Occipital lobe (tissue), 2 donors: ENCODE results near the gene TMEM86A. TPM values are rescaled to one million over a fixed set of nuclear protein-coding genes. Genes with fewer than 3 reads are reported as not detected.

Source experiments
- DNase-seq: peaks from one replicate; lab custom pipeline; 2025; lab: John Stamatoyannopoulos, UW
- total RNA-seq: library from RNA; depleted of rRNA; stranded (reverse); fragments of >200 nt; gene quantifications from one replicate; pipeline ENCODE4 v1.2.3, GENCODE V29; 2014

TMEM86A gene
- total RNA-seq, 1 donor from 2014 or later = 6.9 TPM

DNA sequence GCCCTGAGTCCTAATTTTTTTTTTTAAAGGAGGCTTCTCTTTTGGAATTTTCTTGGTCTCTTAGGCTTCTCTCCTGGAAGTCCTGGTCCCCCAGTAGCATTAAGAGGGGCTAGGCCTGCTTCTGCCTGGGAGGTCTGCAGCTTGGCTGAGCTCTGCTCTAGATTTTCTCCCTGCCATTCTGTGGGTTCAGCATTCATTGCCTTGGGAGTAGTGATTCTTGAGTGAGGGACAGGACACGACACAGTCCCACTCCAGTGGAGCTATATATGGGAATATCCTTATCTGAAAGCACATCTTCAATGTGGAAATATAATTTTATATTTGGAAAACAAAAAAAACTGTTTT is 23.7 kb downstream of the TMEM86A start:
- no peak for DNase-seq

DNA sequence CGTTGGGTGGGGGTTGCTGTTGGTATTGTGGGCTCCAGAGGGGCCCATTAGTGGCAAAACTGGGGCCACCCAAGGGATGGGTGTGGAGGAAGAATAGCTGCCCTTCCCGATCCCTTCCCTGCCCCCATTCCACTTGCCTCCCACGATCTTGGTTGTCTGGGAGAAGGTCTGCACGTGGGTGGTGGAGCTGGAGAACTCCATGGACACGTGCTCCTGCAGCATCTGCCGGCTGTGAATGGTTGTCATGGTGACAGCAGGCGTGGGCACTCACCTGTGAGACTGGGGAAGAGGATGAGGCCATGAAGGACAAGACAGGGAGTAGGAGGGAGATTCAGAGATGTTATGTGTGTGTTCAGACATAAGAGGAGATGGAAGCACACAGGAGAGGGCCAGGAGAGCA is 25.4 kb downstream of the TMEM86A start:
- peak; percentile 71 for DNase-seq

- no peak for DNase-seq
Observed at GRCh38 chr11:18726040-18726439, 27.5 kb downstream of the TMEM86A start, which contains the start of gene IGSF22. IGSF22 (minus strand) TSS chr11:18726188; CDS start chr11:18724236, 1,952 bp downstream.

GRCh38 chr11:18727479-18728236 is 29.1 kb downstream of the TMEM86A start:
- DNase-seq = no peak

GRCh38 chr11:18728658-18729057 is 30.1 kb downstream of the TMEM86A start:
- DNase-seq = no peak

DNA sequence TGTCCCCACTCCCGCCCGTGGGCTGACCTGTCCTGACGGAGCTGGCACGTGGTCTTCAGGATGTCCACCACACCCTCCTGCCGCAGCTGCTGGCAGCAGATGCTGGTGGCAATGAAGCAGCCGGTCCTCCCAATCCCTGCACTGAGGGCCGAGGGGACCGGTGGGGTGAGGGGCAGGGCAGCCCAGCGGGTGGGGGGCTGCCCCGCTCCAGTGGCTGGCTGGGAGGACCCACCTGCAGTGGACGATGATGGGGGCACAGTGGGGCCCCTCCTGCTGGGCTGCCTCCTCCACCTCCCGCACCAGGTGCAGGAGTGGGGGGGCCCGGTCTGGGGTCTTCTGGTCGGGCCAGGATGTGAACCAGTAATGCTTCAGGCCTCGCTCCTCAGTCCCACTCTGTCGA is 30.8 kb downstream of the TMEM86A start:
- DNase-seq = no peak

- DNase-seq = no peak
Observed at GRCh38 chr11:18730020-18730419, 31.4 kb downstream of the TMEM86A start.

- DNase-seq = no peak
Observed at GRCh38 chr11:18731441-18731840, 32.9 kb downstream of the TMEM86A start.

- peak; percentile 33 for DNase-seq
Observed at GRCh38 chr11:18731949-18732821, 33.6 kb downstream of the TMEM86A start.

- no peak for DNase-seq
Observed at GRCh38 chr11:18733202-18733601, 34.6 kb downstream of the TMEM86A start.

DNA sequence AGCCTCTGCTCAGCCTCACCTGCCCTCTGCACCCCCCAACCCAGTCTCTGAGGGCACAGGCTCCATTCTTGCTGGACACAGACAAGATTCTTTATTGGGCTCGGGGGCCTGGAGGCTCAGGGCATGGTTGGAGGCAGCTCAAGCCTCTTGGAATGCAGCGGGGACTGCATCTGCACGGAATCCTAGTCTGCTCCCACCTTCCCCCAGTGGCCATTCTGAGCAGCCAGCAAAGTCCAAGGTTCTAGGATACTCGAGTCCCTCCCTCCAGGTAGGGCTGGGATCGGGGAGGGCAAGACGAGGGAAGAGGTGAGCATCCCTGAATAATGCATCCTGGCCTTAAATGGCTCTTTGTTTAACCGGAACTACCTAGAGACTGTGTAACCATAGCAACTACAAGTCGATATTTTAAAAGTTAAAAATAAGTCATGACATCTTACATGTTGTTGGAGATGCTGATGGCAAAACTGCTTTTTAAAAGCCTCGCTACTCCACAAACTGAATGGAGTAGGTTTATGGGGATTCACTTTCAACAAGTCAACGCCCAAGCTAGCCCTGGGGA is 38.1 kb downstream of the TMEM86A start:
- DNase-seq = no peak

GRCh38 chr11:18737642-18738041 is 39.1 kb downstream of the TMEM86A start:
- no peak for DNase-seq

- no peak for DNase-seq
Observed at GRCh38 chr11:18739685-18740084, 41.1 kb downstream of the TMEM86A start.

DNA sequence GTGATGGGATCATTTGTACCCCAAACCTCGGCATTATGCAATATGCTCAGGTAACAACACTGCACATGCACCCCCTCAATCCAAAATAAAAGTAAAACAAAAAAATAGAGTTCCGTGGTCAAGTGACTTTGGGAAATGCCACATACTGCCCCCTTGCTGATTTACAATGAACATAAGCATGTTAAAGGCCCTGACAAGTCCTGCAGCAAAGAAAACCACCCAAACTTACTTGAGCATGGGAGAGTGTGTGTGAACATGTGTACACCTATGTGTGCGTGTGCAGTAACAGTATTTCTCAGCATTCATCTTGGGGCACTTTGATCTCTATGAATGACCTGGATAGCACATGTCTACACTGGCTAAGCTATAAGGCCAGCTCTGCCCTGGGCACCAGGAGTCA is 43.2 kb downstream of the TMEM86A start:
- DNase-seq = no peak

- DNase-seq = no peak
Observed at GRCh38 chr11:18743365-18743764, 44.8 kb downstream of the TMEM86A start.

DNA sequence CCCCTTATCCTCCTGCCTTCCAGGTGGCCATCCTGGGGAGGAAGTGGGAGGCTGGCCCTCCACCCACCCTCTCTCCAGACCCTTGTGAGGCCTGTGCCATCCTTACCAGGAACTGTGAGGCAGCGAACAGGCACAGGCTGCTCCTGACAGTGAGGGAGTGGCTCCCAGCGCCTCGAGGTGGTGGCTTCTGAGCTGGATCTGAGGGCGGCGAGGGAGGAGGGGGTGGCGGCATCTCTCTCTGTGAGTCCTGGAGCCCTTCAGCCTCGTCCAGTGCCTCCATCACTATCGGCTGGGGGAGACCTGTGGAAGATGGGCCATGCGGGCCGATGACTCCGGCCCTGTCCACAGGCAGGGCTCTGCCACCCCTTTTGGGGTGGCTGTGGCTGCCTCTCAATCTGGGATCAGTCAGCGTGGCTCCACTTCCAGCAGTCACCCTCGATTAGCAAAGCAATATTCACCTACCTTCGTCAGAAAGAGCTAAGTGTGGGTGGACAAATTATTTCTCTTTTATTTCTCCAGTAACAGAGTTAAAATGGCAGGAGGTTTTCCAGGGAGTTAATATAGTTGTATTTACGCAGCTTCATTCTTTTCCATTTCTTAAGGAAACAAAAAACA is 45.4 kb downstream of the TMEM86A start:
- no peak for DNase-seq

GRCh38 chr11:18745251-18745650 is 46.7 kb downstream of the TMEM86A start:
- DNase-seq = no peak

- DNase-seq = peak; percentile 25
Observed at GRCh38 chr11:18748766-18749365, 50.3 kb downstream of the TMEM86A start.

GRCh38 chr11:18749681-18750319 is 51.2 kb downstream of the TMEM86A start:
- DNase-seq = peak; percentile 82

GRCh38 chr11:18750944-18751343 is 52.4 kb downstream of the TMEM86A start:
- DNase-seq = no peak

DNA sequence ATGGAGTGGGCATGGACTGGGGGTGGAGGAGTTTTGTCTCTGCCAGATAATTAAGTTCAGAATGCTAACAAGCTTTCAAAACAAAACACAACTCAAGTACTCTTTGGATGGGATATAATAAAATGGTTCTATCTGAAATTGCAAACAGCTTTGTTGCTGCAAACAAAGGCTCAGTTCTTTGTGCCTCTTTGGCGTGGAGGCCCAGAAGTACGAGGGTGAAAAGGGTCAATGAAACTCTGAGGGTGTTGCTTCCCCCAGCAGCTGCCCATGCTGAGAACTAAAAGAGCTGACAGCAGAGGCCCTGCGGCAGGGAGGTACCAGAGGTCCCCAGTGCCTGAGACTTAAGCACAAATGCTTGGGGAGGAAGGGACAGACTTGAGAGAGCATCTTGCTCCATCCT is 53.9 kb downstream of the TMEM86A start:
- DNase-seq = no peak
